Measurements from ENCODE around the gene MYO7B.

The MYO7B gene

GRCh38 chr2:127535422-127535901 lies at the start of gene MYO7B:
MYO7B (plus strand) TSS chr2:127535683; CDS start chr2:127559723, 24,040 bp downstream.
- no peak for DNase-seq

GRCh38 chr2:127485694-127486071 lies 49.8 kb upstream of the MYO7B start:
- no peak for DNase-seq

- DNase-seq, result no peak
Measured at GRCh38 chr2:127486247-127487058, 49.0 kb upstream of the MYO7B start.

- DNase-seq, result no peak
Measured at GRCh38 chr2:127490283-127490682, 45.2 kb upstream of the MYO7B start.

- DNase-seq, result no peak
Measured at GRCh38 chr2:127498386-127498785, 37.1 kb upstream of the MYO7B start.

- no peak for DNase-seq
Measured at GRCh38 chr2:127503491-127503890, 32.0 kb upstream of the MYO7B start.

GRCh38 chr2:127504552-127505430 lies 30.7 kb upstream of the MYO7B start:
- DNase-seq, result peak; percentile 11

GRCh38 chr2:127506510-127506909 lies 29.0 kb upstream of the MYO7B start:
- no peak for DNase-seq

- DNase-seq, result no peak
Measured at GRCh38 chr2:127508023-127508630, 27.4 kb upstream of the MYO7B start.

GRCh38 chr2:127508631-127509034 lies 26.9 kb upstream of the MYO7B start:
- peak; percentile 94 for DNase-seq

GRCh38 chr2:127510073-127510472 lies 25.4 kb upstream of the MYO7B start:
- DNase-seq, result no peak

GRCh38 chr2:127511090-127511695 lies 24.3 kb upstream of the MYO7B start:
- peak; percentile 25 for DNase-seq

GRCh38 chr2:127511917-127512316 lies 23.6 kb upstream of the MYO7B start:
- DNase-seq, result no peak

- DNase-seq, result no peak
Measured at GRCh38 chr2:127512362-127512761, 23.1 kb upstream of the MYO7B start.

- DNase-seq, result no peak
Measured at GRCh38 chr2:127514076-127514475, 21.4 kb upstream of the MYO7B start.

GRCh38 chr2:127514485-127514884 lies 21.0 kb upstream of the MYO7B start:
- DNase-seq, result no peak

GRCh38 chr2:127515383-127515915 lies 20.0 kb upstream of the MYO7B start:
- no peak for DNase-seq

- DNase-seq, result no peak
Measured at GRCh38 chr2:127516041-127516762, 19.3 kb upstream of the MYO7B start.

GRCh38 chr2:127517465-127517864 lies 18.0 kb upstream of the MYO7B start:
- no peak for DNase-seq

- no peak for DNase-seq
Measured at GRCh38 chr2:127520424-127520823, 15.1 kb upstream of the MYO7B start.

GRCh38 chr2:127523269-127523939 lies 12.1 kb upstream of the MYO7B start:
- no peak for DNase-seq

All from kidney glomerular epithelial cell (primary cell).